Measurements from ENCODE around the gene DPYSL5.
"Not testable (repeated sequence)": the region's sequence is repeated elsewhere in the genome, so short reads cannot be mapped to it uniquely, and the experiment has no call there.

Gene DPYSL5, protein sequence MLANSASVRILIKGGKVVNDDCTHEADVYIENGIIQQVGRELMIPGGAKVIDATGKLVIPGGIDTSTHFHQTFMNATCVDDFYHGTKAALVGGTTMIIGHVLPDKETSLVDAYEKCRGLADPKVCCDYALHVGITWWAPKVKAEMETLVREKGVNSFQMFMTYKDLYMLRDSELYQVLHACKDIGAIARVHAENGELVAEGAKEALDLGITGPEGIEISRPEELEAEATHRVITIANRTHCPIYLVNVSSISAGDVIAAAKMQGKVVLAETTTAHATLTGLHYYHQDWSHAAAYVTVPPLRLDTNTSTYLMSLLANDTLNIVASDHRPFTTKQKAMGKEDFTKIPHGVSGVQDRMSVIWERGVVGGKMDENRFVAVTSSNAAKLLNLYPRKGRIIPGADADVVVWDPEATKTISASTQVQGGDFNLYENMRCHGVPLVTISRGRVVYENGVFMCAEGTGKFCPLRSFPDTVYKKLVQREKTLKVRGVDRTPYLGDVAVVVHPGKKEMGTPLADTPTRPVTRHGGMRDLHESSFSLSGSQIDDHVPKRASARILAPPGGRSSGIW

DNA sequence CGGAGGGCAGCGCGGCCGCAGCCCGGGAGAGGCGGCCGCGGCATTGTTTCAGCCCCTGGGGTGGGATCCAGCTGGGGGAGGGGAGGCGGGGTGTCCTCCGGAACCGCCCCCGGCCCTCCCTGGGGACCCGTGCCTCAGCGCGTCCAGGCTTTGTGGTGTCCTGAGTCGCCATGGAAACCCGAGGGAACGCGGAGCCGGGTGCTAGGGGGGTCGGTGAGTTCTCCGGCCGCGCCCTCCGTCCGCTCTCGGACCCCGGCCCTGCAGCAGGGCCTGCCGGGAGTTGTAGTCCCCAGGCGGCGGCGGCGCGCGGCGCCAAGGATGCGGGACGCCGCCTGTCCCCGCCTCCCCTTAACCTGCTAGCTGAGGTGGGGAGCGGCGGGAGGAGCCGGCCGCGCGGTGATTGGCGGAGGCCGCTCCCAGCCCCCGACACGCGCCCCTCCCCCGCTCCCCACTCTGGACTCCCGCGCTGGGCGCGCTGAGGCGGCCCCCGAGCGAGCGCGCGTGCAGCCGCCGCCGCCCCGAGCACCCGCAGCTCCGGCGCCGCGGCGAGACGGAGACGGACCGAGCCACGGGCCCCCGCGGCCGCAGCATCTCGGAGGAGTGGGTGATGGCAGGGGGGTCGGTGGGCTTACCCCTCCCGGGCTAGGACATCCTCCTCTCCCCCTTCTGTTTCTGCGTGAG lies at the start of gene DPYSL5:
Gene DPYSL5, plus strand, starts transcription at position 478 of the 681 bp plus-strand sequence. CDS start 50,368 bp downstream, outside the sequence.
- intact Hi-C loops (cut with DNase I): loop anchor here (2.0 to 10.0 kb wide), 2 partner anchors 75 to 167 kb away; no protein-coding TSS in a partner anchor
- peak; percentile 60 to 97 (median 78) for DNase-seq

DNA sequence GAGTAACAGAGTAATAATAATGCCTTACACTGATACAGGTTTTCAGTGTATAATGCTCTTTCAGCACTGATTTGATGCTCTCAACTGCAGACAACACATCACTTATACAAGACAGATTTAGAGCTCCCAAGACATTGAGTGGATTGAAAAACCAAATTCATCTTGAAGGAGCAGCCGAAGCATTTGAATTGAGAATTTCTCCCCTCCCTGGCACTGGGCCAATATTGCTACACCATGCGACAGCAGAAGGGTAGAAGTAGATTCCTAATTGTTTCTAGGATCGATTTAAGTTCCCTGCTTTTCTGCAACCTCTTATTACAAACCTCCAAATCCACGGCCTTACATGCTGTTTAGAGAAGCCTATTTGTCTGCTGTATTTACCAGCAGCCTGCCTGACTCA lies 46.6 kb upstream of the DPYSL5 start:
- intact Hi-C loops (cut with DNase I): no loop called here
- DNase-seq: no peak

DNA sequence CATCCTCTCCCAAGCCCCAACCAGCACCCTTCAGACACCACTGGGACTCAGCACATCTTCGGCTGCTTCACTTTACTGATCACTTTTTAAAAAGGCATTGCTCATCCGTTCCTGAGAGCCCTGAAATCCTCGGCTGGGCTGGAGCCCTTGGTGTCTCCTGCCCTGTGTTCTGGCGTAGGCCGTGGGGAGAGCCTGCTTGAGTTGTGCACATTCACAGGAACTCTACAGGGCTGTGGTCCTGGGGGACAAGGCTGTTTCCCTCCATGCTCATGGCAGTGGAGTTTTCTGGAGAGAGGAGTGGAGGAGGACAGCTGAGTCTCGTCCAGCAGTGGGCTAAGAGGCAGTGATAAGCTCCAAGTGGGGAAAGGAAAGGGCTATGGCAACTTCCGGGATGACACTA lies 46.1 kb upstream of the DPYSL5 start:
- intact Hi-C loops (cut with DNase I): no loop called here
- no peak for DNase-seq

DNA sequence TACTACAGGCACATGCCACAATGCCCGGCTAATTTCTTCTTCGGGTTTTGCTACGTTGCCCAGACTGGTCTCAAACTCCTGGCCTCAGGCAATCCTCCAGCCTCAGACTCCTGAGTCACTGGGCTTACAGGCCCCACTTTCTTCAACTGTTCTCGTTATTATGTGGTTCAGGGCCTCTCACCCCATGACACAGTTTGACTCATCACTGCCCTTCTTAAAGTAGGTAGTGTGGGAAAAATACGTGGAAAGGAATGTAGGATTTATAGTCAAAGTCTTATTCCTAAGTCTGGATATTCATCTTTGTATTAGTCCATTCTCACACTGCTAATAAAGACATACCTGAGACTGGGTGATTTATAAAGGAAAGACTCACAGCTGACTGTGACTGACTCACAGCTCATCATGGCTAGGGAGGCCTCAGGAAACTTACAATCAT lies 42.7 kb upstream of the DPYSL5 start:
- no peak for DNase-seq
- intact Hi-C loops (cut with DNase I): no loop called here

DNA sequence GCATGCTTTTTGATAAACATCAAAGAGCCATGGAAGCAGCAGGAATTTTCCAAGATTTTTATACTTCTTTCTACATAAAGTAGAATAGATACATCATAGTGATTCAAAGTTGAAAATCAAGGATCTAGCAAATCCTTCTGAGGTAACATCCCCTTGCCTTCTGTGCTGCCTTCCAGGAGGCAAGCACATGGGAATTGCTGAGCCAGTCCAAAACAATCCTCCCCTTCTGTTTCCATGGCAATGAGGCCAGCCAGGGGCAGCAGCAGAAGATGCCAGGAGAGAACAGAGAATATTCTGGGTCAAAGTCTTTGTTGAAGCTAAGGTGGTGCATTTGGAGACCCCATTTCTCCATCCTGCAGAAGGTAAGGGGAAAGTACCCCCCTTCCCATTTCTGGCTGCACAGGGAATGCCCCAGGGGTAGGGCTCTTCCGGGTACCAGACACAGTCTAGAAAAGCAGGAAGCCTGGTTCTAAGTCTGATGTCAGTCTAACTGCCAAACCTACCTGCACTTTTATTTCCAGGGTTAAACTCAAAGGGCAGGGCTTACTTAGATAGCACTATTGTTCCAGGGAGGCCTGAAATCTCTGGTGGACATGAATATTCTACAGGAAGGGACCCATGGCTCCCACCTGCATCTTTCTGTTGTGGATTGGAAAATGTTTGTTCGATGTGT lies 40.0 kb upstream of the DPYSL5 start:
- DNase-seq: no peak
- intact Hi-C loops (cut with DNase I): no loop called here

DNA sequence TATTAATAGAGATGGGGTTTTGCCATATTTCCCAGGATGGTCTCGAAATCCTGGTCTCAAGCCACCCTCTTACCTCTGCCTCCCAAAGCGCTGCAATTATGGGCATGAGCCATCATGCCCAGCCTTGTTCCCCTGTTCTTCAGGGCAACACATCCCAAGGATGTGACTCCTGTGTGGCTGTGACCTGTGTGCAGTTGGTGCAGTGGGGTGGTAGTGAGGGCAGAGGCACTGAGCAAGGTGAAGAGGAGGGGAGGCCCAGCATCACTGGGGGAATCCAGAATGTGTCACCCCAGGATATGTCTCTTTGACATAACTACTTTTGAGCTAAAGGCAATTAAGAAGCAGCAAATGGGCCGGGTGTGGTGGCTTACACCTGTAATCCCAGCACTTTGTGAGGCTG lies 38.7 kb upstream of the DPYSL5 start:
- DNase-seq: no peak
- intact Hi-C loops (cut with DNase I): no loop called here

DNA sequence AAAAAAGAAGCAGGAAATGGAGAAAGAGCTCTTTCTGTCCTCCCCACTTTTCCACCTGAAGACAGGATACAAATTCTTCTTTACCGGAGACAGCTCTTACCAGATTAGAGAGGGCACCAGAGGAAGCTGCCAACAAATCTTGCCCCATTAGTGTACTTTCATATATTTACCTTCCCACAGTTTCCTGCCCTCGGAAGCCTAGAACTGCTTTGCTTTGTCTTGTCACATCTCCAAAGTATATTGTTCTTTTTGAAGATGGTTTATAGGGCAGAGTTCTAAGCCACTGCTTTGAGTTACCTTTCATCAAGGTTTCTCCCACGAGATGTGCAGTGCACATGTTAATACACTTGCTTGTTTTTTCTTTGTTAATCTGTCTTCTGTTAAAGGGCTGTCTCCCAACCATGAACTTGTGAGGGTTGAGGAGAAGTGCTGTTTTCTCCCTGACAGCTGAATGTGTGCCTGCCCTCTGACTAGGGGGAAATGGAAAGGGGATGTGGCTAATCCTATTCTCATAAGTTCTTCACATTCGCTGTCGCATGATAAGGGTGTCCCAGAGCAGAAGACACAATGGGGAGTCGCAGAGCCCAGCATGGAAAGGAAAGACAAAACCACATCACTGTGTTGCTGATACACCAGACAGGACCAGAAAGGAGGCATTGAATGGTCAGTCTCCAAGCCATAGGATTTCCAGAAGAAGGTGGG lies 37.9 kb upstream of the DPYSL5 start:
- intact Hi-C loops (cut with DNase I): no loop called here
- peak in 2 of 10 donors; percentile 4 to 36 for DNase-seq

DNA sequence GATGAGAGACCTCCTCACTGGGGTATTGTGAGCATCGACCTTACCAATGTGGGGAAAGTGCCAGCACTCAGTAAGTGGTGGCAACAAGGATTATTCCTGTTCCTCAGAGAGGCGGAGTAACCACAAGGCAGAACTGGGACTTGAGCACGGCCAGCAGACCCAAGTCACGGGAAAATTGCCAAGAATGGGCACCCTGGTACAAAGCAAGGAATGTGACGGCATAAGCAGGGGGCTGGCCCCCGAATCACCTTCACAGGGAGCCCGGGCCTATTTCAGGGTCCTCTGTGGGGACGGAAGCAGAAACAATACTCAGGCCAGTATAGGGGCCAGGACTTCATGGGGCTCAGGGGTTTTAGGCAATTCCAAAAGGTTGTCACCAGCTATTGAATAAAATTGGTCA lies 36.7 kb upstream of the DPYSL5 start:
- intact Hi-C loops (cut with DNase I): loop anchor here (1.0 kb wide), 1 partner anchor 42 kb away; no protein-coding TSS in a partner anchor
- DNase-seq: peak in 1 of 10 donors; percentile 57

DNA sequence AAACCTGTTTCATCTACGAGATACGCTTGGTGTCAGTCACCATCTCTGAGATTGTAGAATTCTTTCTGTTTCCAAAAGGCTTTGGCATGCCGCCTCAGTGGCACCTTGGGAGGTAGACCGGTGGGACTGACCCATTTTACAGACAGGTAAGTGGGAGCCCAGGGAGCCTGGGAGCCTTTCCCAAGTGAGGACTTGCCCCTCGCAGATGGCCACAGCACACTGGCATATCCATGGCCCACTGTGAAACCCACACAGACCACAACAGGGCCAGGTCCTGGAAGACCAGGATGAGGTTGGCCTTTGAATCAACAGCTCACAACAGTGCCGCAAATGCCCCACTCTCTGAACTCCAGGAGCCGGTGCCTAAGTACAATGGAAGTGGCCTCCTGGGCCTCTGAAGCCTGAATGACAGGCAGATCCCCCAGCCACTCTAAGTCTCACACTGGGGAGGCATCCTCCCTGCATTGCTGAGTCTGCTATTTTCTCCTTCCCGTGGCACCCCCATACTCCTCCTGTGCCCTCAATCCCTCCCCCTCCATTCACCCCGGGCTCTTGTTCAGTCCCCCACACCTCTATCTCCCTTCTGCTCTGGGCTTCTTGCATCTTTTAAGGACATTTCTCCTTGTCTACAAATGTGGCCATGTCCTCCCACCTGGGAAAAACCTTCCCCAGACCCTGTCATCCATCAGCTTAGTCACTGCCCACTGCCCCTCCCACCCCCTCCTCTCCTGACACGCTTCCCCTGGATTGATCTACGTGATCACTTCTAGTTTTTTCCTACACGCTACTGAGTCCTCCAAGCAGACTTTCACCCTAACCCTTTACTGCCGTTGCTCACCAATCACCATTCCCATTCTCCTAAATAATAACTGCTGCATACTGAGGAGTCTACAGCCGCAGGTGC lies 35.9 kb upstream of the DPYSL5 start:
- peak in 1 of 10 donors; percentile 67 for DNase-seq
- intact Hi-C loops (cut with DNase I): loop anchor here (1.0 kb wide), 1 partner anchor 43 kb away; no protein-coding TSS in a partner anchor

DNA sequence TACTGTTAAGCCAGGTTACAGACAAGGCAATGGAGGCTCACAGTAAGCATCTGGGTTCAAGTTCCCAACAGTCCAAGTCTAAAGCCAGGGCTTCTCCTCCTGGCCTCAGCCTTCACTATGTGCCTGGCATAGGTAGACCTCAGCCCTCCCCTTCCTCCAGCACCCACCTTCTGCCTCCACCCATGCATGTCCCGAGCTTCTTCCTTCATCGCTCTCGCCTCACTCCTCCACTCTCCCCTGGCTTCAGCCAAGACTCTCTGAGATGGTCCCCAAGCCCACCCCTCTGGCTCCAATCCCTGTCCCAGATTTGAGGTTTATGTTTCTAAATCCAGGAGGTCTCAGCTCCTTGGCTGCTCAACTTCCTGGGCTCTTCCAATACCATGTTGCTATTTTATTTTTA lies 35.2 kb upstream of the DPYSL5 start:
- no peak for DNase-seq
- intact Hi-C loops (cut with DNase I): no loop called here

DNA sequence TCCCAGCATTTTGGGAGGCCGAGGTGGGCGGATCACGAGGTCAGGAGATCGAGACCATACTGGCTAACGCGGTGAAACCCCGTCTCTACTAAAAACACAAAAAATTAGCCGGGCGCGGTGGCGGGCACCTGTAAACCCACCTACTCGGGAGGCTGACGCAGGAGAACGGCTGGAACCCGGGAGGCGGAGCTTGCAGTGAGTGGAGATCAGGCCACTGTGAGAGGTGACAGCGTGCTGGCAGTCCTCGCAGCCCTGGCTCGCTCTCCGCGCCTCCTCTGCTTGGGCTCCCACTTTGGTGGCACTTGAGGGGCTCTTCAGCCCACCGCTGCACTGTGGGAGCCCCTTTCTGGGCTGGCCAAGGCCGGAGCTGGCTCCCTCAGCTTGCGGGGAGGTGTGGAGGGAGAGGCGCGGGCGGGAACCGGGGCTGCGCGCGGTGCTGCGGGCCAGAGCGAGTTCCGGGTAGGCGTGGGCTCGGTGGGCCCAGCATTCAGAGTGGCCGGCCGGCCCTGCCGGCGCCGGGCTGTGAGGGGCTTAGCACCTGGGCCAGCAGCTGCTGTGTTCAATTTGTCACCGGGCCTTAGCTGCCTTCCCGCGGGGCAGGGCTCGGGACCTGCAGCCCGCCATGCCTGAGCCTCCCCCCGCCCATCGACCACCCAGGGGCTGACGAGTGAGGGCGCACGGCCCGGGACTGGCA lies 33.7 kb upstream of the DPYSL5 start:
- DNase-seq; intact Hi-C loops (cut with DNase I): not testable (repeated sequence)

DNA sequence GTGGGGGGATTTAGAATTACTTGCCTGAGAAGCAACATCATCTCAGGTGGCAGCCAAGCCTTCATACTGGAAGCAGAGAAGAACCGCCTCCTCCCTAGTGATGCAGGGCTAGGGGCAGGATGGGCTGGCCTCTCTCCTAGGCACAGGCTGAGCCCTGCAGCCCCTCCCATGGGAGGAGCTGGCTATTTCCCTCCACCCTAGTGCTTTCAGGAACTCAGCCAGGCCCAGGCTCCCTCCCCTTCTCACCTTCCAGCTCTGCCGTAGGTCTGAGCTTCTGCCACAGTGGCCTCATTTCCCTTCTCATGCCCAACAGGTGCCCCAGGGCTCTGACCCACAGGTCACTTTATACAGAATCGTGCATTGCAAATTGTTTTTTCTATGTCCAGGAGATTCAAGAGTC lies 31.0 kb upstream of the DPYSL5 start:
- DNase-seq: no peak
- intact Hi-C loops (cut with DNase I): no loop called here

DNA sequence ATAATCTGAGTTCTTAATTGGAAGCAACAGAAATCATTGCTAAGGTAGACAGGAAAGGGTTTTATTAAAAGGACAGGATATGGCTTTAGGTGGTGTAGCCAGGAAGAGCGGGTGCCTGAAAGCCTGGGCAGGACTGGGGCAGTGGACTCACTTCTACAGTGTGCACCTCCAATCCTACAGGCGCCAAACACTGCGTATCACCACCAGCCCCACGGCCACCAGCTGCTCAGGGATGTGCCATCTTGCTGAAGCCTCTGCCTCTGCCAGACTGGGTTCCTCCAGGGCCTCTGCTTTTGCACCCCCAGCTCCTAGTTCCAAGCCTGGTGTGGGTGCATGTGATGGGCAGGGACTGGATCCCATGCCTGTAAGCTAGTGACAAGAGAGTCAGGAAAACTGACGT lies 29.7 kb upstream of the DPYSL5 start:
- no peak for DNase-seq
- intact Hi-C loops (cut with DNase I): no loop called here

DNA sequence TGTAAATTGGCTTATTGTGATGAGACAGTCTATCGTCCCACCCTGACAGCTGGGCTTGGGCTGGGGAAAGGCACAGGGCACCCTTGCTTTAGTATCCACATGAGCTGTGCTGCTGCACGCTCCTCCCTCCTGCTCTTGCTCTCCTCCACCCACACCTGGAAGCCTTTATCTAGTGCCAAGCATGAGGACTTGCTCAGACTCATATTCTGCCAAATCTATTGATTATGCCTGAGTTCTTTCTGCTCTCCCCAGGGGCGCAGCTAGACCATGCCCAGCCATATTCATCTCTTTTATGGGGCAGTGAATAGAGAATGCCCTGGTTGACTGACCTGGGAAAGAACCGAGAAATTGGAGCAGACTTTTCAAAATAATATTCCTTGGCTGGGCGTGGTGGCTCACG lies 29.0 kb upstream of the DPYSL5 start:
- intact Hi-C loops (cut with DNase I): no loop called here
- DNase-seq: no peak

DNA sequence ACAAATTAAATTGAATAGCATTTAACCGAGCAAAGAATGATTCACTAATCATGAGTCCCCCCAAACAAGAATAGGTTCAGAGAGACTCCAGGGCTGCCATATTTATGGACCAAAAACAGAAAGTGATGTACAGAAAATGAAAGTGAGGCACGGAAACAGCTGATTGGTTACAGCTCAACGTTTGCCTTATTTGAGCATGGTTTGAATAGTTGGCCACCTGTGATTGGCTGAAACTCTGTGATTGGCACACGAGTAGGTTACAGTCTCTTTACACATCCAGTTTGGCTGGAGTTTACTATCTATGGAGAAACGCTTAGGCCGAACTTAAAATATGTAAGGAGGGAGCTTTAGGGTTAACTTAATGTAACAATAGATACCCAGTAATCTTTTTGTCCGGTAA lies 27.0 kb upstream of the DPYSL5 start:
- DNase-seq: no peak
- intact Hi-C loops (cut with DNase I): no loop called here

DNA sequence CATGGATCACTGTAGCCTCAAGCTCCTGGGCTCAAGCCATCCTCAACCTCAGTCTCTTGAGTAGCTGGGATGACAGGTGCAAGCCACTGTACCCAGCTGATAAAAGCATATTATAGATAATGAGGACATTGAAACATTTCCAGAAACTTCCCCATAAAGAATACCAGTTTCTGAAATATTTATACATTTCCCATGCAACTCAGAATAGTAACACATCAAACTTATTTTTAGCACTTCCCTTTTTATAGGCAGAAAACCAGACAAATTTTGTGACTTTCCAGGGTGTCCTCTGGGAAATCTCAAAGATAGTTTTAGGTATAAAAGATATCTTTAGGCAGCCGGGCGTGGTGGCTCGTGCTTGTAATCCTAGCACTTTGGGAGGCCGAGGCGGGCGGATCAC lies 25.1 kb upstream of the DPYSL5 start:
- intact Hi-C loops (cut with DNase I): no loop called here
- DNase-seq: no peak

DNA sequence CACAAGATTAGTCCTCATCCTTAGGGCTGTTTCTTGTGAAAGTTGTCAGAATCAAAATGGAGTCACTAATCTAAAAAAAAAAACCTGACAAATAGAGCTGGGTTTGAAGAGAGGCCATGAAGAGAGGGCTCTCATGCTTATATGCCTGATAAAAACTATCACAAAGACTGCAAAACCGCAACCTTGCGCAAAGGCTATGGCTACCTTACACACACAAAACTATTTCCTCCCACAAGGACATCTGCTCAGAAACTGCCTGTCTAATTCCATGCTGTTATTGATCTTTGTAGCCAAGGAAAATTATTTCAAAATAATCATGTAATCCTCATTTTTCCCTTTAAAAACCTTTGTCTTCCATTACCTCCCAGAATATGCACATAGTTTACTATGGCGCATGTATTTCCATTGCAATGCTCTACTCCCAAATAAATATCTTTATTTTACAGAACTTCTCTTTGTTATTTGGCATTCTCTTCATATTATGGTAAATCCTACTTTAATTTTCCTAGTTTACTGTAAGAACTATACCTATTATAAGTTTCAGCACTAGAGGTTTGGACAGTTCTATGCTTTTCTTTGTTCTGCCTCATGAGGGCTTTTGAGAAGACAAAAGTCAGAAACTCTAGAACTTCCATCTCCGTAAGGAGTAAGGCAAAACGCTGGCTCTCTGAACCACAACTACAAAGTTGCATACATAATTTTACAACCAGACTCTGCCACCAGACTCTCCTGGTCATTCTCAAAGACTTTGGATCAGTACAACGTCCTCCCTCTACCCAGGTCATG lies 9.6 kb upstream of the DPYSL5 start:
- intact Hi-C loops (cut with DNase I): no loop called here
- no peak for DNase-seq
